Osteoblast (primary cell): Measurements from ENCODE around the gene SIX1. TPM values are rescaled to one million over a fixed set of nuclear protein-coding genes. Genes with fewer than 3 reads are reported as not detected.

ENCODE experiments used
- DNase-seq: peaks from one replicate; pipeline ENCODE4 v3.0.0; 2011; ENCODE audit warnings: low spot score, mixed read lengths; ENCODE audit not compliant: insufficient read length; ENCODE audit errors: missing footprints
- H2AFZ ChIP-seq: 2 replicates; pipeline ENCODE4 v1.6.0; 2011; ENCODE audit warnings: mild to moderate bottlenecking, low read length
- H3K27ac ChIP-seq: 2 replicates; pipeline ENCODE4 v1.5.1; 2011; ENCODE audit warnings: mild to moderate bottlenecking, low read depth, low read length, moderate library complexity
- H3K27me3 ChIP-seq: 2 replicates; pipeline ENCODE4 v1.6.0; 2012; ENCODE audit warnings: mild to moderate bottlenecking, control low read depth, inconsistent platforms, low read length, moderate library complexity; ENCODE audit not compliant: insufficient read depth
- H3K36me3 ChIP-seq: 2 replicates; pipeline ENCODE4 v1.5.1; 2011; ENCODE audit warnings: mild to moderate bottlenecking, low read length, control low read depth, moderate library complexity; ENCODE audit not compliant: insufficient read depth
- H3K4me1 ChIP-seq: 2 replicates; pipeline ENCODE4 v1.5.1; 2011; ENCODE audit warnings: mild to moderate bottlenecking, low read length, control low read depth, moderate library complexity; ENCODE audit not compliant: insufficient read depth
- H3K4me2 ChIP-seq: 2 replicates; pipeline ENCODE4 v1.6.0; 2011; ENCODE audit warnings: mild to moderate bottlenecking, low read length; ENCODE audit not compliant: insufficient read depth
- H3K4me3 ChIP-seq: fragments of 200-600 bp; sonication (generic); 3 replicates; pipeline ENCODE4 v1.5.1; 2012; ENCODE audit warnings: mild to moderate bottlenecking, low read length, inconsistent platforms; ENCODE audit not compliant: insufficient read depth
- H3K79me2 ChIP-seq: 2 replicates; pipeline ENCODE4 v1.6.0; 2012; ENCODE audit warnings: mild to moderate bottlenecking, low read length, control low read depth, inconsistent platforms; ENCODE audit not compliant: insufficient read depth
- H3K9me3 ChIP-seq: 2 replicates; pipeline ENCODE4 v1.5.1; 2011; ENCODE audit warnings: low read depth, low read length, control low read depth
- H4K20me1 ChIP-seq: 2 replicates; pipeline ENCODE4 v1.6.0; 2012; ENCODE audit warnings: mild to moderate bottlenecking, low read length, control low read depth; ENCODE audit not compliant: insufficient read depth
- total RNA-seq: library from RNA; depleted of rRNA; stranded (reverse); fragments of >200 nt; gene quantifications from 2 replicates; pipeline ENCODE4 v1.2.3, GENCODE V29; 2012
- TF ChIP-seq, protein P1 (sequence below): IDR thresholded peaks from 2 replicates; pipeline ENCODE4 v1.5.1; 2011; ENCODE audit warnings: mild to moderate bottlenecking, low read depth, low read length, moderate library complexity; ENCODE audit errors: extremely low read depth

Gene SIX1
- total RNA-seq, 1 donor: 18.1 TPM

- DNase-seq: no peak
- H3K27ac ChIP-seq: peak overlapping the region; percentile 61
- peaks cover 47% of the 10 kb centered on the region for H3K4me1 ChIP-seq
- H3K4me3 ChIP-seq: no peak overlapping the region
- no peaks in the 10 kb centered on the region for H3K79me2 ChIP-seq
- no peaks in the 10 kb centered on the region for H4K20me1 ChIP-seq
- H2AFZ ChIP-seq: peak overlapping the region; percentile 11
- no peaks in the 10 kb centered on the region for H3K9me3 ChIP-seq
- H3K4me2 ChIP-seq: peak overlapping the region; percentile 71
- H3K36me3 ChIP-seq: no peaks in the 10 kb centered on the region
- TF ChIP-seq, protein P1, sequence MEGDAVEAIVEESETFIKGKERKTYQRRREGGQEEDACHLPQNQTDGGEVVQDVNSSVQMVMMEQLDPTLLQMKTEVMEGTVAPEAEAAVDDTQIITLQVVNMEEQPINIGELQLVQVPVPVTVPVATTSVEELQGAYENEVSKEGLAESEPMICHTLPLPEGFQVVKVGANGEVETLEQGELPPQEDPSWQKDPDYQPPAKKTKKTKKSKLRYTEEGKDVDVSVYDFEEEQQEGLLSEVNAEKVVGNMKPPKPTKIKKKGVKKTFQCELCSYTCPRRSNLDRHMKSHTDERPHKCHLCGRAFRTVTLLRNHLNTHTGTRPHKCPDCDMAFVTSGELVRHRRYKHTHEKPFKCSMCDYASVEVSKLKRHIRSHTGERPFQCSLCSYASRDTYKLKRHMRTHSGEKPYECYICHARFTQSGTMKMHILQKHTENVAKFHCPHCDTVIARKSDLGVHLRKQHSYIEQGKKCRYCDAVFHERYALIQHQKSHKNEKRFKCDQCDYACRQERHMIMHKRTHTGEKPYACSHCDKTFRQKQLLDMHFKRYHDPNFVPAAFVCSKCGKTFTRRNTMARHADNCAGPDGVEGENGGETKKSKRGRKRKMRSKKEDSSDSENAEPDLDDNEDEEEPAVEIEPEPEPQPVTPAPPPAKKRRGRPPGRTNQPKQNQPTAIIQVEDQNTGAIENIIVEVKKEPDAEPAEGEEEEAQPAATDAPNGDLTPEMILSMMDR: no peak
- H3K27me3 ChIP-seq: no peaks in the 10 kb centered on the region
These were observed 26.4 kb downstream of the SIX1 start for GRCh38 chr14:60622917-60623257.

DNA sequence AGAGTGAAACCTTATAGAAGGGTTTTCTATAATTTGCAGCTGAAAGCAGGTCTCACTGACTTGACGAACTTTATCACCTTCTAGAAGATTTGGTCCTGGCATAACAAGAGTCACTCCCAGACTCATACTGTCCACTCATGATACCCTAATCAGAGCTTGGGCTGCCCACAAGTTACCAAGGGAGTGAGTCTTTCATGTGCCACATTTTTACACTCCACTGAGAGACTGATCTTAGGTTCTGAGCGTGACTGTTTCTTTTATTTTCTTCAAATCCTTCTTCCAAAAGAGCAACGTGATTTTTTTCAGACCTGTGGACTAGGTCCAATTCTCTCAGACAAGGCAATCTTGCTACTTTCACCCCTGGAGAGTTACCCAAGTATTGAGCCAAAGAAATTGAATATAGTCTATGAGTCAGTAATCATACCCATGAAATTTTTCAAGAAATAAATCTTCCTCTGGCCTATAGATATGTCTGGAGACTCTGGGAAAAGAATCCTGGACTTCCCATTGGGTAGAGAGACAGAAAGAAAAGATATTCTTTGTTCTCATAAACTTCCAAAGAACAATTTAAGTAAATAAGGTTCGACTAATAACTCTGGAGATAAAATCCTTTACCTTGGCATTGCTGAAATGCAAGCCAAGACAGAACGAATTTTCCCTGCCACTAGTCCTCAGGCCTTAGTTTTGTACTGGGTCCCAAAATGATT, 26.9 kb downstream of the SIX1 start:
- Histone ChIP-seq H3K9me3 (no peaks in the 10 kb centered on the region), H4K20me1 (no peaks in the 10 kb centered on the region), H2AFZ (peak overlapping the region; percentile 11), H3K4me1 (peaks cover 47% of the 10 kb centered on the region), H3K27me3 (no peaks in the 10 kb centered on the region), H3K79me2 (no peaks in the 10 kb centered on the region), H3K4me3 (peak overlapping the region; percentile 15), H3K27ac (peak overlapping the region; percentile 61), H3K36me3 (no peaks in the 10 kb centered on the region), H3K4me2 (peak overlapping the region; percentile 71)
- DNase-seq: no peak
- TF ChIP-seq, protein P1: no peak

GRCh38 chr14:60621386-60621785, 27.9 kb downstream of the SIX1 start:
- no peak for DNase-seq
- no peaks in the 10 kb centered on the region for H3K36me3 ChIP-seq
- no peaks in the 10 kb centered on the region for H3K27me3 ChIP-seq
- no peaks in the 10 kb centered on the region for H4K20me1 ChIP-seq
- no peak overlapping the region for H3K4me2 ChIP-seq
- peaks cover 51% of the 10 kb centered on the region for H3K4me1 ChIP-seq
- no peak overlapping the region for H3K27ac ChIP-seq
- no peaks in the 10 kb centered on the region for H3K9me3 ChIP-seq
- TF ChIP-seq, protein P1: no peak
- no peak overlapping the region for H3K4me3 ChIP-seq
- H3K79me2 ChIP-seq: no peaks in the 10 kb centered on the region
- H2AFZ ChIP-seq: no peak overlapping the region

GRCh38 chr14:60618241-60618640, 31.0 kb downstream of the SIX1 start:
- Histone ChIP-seq H3K27ac (no peak overlapping the region), H3K4me1 (peaks cover 29% of the 10 kb centered on the region), H3K4me2 (no peak overlapping the region), H4K20me1 (no peaks in the 10 kb centered on the region), H3K36me3 (no peaks in the 10 kb centered on the region), H3K9me3 (no peaks in the 10 kb centered on the region), H2AFZ (no peak overlapping the region), H3K79me2 (no peaks in the 10 kb centered on the region), H3K4me3 (no peak overlapping the region), H3K27me3 (no peaks in the 10 kb centered on the region)
- TF ChIP-seq, protein P1: no peak
- DNase-seq: no peak
